C4-2B (cell line): ENCODE data around the gene OR10G8.

Source experiments
- ZFX ChIP-seq: fragments of 450-650 bp; IDR thresholded peaks from 2 replicates; pipeline ENCODE4 v1.6.1; 2017
- TF ChIP-seq, protein P1 (sequence below): fragments of 450-650 bp; conservative IDR thresholded peaks from 2 replicates; pipeline ENCODE4 v1.5.1; 2017; ENCODE audit warnings: mild to moderate bottlenecking

DNA sequence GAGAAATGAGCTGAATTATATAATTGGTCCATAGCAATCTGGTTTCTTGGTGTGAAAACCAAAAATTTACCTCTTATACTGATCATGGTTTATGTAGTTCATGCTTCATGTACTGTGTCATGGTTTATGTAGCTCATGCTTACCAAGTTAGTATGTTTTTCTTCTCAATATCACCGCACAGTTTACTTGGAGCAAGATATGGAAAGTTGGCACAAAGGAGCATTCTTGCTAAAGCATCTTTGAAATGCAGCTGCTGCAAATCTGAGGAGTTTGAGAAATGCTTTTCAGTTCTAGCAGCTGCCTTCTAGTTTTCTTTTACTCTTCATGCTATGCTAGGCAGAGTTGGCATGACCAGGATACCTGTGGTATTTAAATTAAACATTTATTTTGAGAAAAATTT is 10.1 kb downstream of the OR10G8 start:
- TF ChIP-seq, protein P1, sequence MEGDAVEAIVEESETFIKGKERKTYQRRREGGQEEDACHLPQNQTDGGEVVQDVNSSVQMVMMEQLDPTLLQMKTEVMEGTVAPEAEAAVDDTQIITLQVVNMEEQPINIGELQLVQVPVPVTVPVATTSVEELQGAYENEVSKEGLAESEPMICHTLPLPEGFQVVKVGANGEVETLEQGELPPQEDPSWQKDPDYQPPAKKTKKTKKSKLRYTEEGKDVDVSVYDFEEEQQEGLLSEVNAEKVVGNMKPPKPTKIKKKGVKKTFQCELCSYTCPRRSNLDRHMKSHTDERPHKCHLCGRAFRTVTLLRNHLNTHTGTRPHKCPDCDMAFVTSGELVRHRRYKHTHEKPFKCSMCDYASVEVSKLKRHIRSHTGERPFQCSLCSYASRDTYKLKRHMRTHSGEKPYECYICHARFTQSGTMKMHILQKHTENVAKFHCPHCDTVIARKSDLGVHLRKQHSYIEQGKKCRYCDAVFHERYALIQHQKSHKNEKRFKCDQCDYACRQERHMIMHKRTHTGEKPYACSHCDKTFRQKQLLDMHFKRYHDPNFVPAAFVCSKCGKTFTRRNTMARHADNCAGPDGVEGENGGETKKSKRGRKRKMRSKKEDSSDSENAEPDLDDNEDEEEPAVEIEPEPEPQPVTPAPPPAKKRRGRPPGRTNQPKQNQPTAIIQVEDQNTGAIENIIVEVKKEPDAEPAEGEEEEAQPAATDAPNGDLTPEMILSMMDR = no peak
- no peak for TF ChIP-seq ZFX
